Loucy (cell line): ENCODE results near the gene PIP4P1.

ENCODE experiments used
- CTCF ChIP-seq: fragments of 200-600 bp; sonication (generic); conservative IDR thresholded peaks from 2 replicates; pipeline ENCODE4 v1.5.1; 2014; ENCODE audit warnings: mild to moderate bottlenecking, antibody characterized with exemption, low read length
- EZH2phosphoT487 ChIP-seq: fragments of 200-600 bp; IDR thresholded peaks from 2 replicates; pipeline ENCODE4 v1.6.1; 2018; ENCODE audit warnings: antibody characterized with exemption, mild to moderate bottlenecking, moderate library complexity, borderline replicate concordance

- TF ChIP-seq CTCF (no peak), EZH2phosphoT487 (no peak)
These were observed 42.7 kb upstream of the PIP4P1 start for GRCh38 chr14:20503898-20504297.
